CD14-positive monocyte (primary cell): ENCODE results near the gene TUBAL3. TPM values are rescaled to one million over a fixed set of nuclear protein-coding genes. Genes with fewer than 3 reads are reported as not detected.

ENCODE experiments used
- DNase-seq, 3 donors: peaks; one replicate each; pipeline ENCODE4 v3.0.0-alpha.2; 2011 to 2022
- H2AFZ ChIP-seq: 2 replicates; pipeline ENCODE4 v1.6.0; 2012; ENCODE audit warnings: mild to moderate bottlenecking, low read depth, low read length, inconsistent platforms; ENCODE audit not compliant: insufficient read depth, poor library complexity, severe bottlenecking
- H3K27ac ChIP-seq, 2 donors: 1 replicate in 1 of 2; 2 replicates in 1 of 2; pipeline ENCODE4 v1.5.1; 2012 to 2013; ENCODE audit warnings: low read length in 2 of 2, control low read depth in 1 of 2, inconsistent platforms in 1 of 2, low read depth in 1 of 2, mild to moderate bottlenecking in 1 of 2
- H3K27me3 ChIP-seq, 2 donors: one replicate each; pipeline versions ENCODE4 v1.6.0 to v1.6.1; 2011 to 2013; ENCODE audit warnings: low read length in 2 of 2; ENCODE audit not compliant: control insufficient read depth in 2 of 2, insufficient read depth in 2 of 2
- H3K36me3 ChIP-seq, 2 donors: replicated peaks in 1 of 2; 1 replicate in 1 of 2; 2 replicates in 1 of 2; pipeline versions ENCODE4 v1.5.1 to v1.6.1; 2012 to 2013; ENCODE audit warnings: low read length in 2 of 2, control low read depth in 1 of 2, inconsistent platforms in 1 of 2, mild to moderate bottlenecking in 1 of 2; ENCODE audit not compliant: insufficient read depth in 2 of 2, control insufficient read depth in 1 of 2
- H3K4me1 ChIP-seq, 2 donors: 1 replicate in 1 of 2; 2 replicates in 1 of 2; pipeline versions ENCODE4 v1.5.1 to v1.6.1; 2012 to 2013; ENCODE audit warnings: low read length in 2 of 2, control low read depth in 1 of 2, inconsistent platforms in 1 of 2, mild to moderate bottlenecking in 1 of 2, moderate library complexity in 1 of 2; ENCODE audit not compliant: insufficient read depth in 2 of 2, control insufficient read depth in 1 of 2
- H3K4me2 ChIP-seq: replicated peaks from 2 replicates; pipeline ENCODE3; 2012; ENCODE audit warnings: low read length, moderate library complexity, mild to moderate bottlenecking; ENCODE audit not compliant: poor library complexity, severe bottlenecking; ENCODE audit errors: extremely low read depth
- H3K4me3 ChIP-seq, 3 experiments: fragments of 200-600 bp in 1 of 3; sonication (generic) in 1 of 3; replicated peaks in 1 of 3; 1 replicate in 2 of 3; 2 replicates in 1 of 3; pipeline ENCODE4 v1.5.1; 2011 to 2013; ENCODE audit warnings: low read length in 3 of 3, mild to moderate bottlenecking in 3 of 3, control low read depth in 2 of 3, low read depth in 2 of 3, inconsistent platforms in 1 of 3, moderate library complexity in 1 of 3
- H3K79me2 ChIP-seq: 2 replicates; pipeline ENCODE4 v1.6.0; 2012; ENCODE audit warnings: mild to moderate bottlenecking, control low read depth, inconsistent platforms, low read length, moderate library complexity; ENCODE audit not compliant: insufficient read depth
- H3K9ac ChIP-seq: 2 replicates; pipeline ENCODE4 v1.6.0; 2017; ENCODE audit warnings: low read length, mild to moderate bottlenecking; ENCODE audit not compliant: insufficient read depth, poor library complexity, severe bottlenecking
- H3K9me3 ChIP-seq, 2 donors: replicated peaks in 1 of 2; 1 replicate in 1 of 2; 2 replicates in 1 of 2; pipeline versions ENCODE4 v1.5.1 to v1.6.1; 2012 to 2013; ENCODE audit warnings: low read length in 2 of 2, control low read depth in 1 of 2; ENCODE audit not compliant: control insufficient read depth in 1 of 2, insufficient read depth in 1 of 2
- H4K20me1 ChIP-seq: 2 replicates; pipeline ENCODE4 v1.6.0; 2012; ENCODE audit warnings: mild to moderate bottlenecking, low read length, control low read depth, moderate library complexity; ENCODE audit not compliant: insufficient read depth
- H3K27ac Mint-ChIP-seq, 7 donors: one replicate each; pipeline ENCODE4 v1.8.0; 2020; ENCODE audit warnings: mild to moderate bottlenecking in 7 of 7, mixed read lengths in 7 of 7, moderate library complexity in 6 of 7, inconsistent platforms in 2 of 7
- H3K27me3 Mint-ChIP-seq, 3 donors: one replicate each; pipeline ENCODE4 v1.8.0; 2021 to 2022; ENCODE audit warnings: low read depth in 3 of 3, mild to moderate bottlenecking in 3 of 3, mixed read lengths in 3 of 3, moderate library complexity in 3 of 3, inconsistent platforms in 1 of 3
- H3K36me3 Mint-ChIP-seq, 2 donors: one replicate each; pipeline ENCODE4 v1.8.0; 2020; ENCODE audit warnings: mixed read lengths in 2 of 2, inconsistent platforms in 1 of 2, mild to moderate bottlenecking in 1 of 2
- H3K4me1 Mint-ChIP-seq: one replicate; pipeline ENCODE4 v1.8.0; 2020; ENCODE audit warnings: mild to moderate bottlenecking, mixed read lengths
- H3K4me3 Mint-ChIP-seq, 2 donors: one replicate each; pipeline ENCODE4 v1.8.0; 2020; ENCODE audit warnings: mild to moderate bottlenecking in 2 of 2, mixed read lengths in 2 of 2, moderate library complexity in 1 of 2
- H3K9me3 Mint-ChIP-seq, 7 donors: one replicate each; pipeline ENCODE4 v1.8.0; 2020 to 2022; ENCODE audit warnings: mixed read lengths in 7 of 7, mild to moderate bottlenecking in 6 of 7, moderate library complexity in 6 of 7, inconsistent platforms in 2 of 7
- WGBS: methylation state at CpG from one replicate; pipeline ENCODE4 v1.1.5; 2013; ENCODE audit warnings: missing lambda C conversion rate; ENCODE audit not compliant: insufficient coverage; 5-methylcytosine and 5-hydroxymethylcytosine counted together
- intact Hi-C, 2 donors: fragments of 100-400 bp; cut with micrococcal nuclease; formaldehyde crosslinking; loops; one replicate each; pipeline versions ENCODE4 v1.15.0 to v1.15.1; 2023
- polyA plus RNA-seq, 3 donors: library from polyadenylated mRNA; depleted of rRNA in 1 of 3; unstranded in 2 of 3; stranded (reverse) in 1 of 3; fragments of 300-500 nt in 2 of 3; fragments of >200 nt in 1 of 3; fragmentation: Illumina TruSeq in 2 of 3; gene quantifications; 1 replicate in 2 of 3; 2 replicates in 1 of 3; pipeline ENCODE4 v1.2.3, GENCODE V29; 2012 to 2021
- TF ChIP-seq, protein P1 (sequence below): fragments of 200-600 bp; IDR thresholded peaks from one replicate; pipeline ENCODE4 v1.8.0; 2022; ENCODE audit warnings: antibody characterized with exemption, mild to moderate bottlenecking

Gene TUBAL3
- polyA plus RNA-seq, 3 donors, result not detected

DNA sequence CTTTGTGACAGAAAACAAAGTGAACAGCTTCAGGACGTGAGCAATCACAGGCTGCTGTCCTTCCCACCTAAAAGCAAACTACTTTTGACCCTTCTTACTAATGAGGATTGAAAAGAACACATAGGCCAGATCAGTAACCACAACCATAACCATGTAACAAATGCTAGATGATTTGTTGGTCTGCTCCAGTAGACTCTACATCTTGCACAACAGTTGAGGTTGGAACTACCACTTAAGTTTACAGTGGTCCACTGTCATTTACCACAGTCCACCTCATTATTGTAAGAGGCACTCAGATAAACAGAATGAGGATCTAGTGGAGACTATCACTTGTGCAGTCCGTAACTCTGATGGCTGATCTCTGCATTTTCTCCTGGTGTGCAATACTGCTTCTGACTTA lies 35.6 kb upstream of the TUBAL3 start:
- WGBS, result 100% methylated on average over 1 of the region's 2 CpGs
- TF ChIP-seq, protein P1, sequence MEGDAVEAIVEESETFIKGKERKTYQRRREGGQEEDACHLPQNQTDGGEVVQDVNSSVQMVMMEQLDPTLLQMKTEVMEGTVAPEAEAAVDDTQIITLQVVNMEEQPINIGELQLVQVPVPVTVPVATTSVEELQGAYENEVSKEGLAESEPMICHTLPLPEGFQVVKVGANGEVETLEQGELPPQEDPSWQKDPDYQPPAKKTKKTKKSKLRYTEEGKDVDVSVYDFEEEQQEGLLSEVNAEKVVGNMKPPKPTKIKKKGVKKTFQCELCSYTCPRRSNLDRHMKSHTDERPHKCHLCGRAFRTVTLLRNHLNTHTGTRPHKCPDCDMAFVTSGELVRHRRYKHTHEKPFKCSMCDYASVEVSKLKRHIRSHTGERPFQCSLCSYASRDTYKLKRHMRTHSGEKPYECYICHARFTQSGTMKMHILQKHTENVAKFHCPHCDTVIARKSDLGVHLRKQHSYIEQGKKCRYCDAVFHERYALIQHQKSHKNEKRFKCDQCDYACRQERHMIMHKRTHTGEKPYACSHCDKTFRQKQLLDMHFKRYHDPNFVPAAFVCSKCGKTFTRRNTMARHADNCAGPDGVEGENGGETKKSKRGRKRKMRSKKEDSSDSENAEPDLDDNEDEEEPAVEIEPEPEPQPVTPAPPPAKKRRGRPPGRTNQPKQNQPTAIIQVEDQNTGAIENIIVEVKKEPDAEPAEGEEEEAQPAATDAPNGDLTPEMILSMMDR, result no peak
- H3K9me3 ChIP-seq, result no peaks in the 10 kb centered on the region
- no peaks in the 10 kb centered on the region for H3K27me3 ChIP-seq
- no peaks in the 10 kb centered on the region for H3K4me1 ChIP-seq
- no peak overlapping the region for H3K27ac Mint-ChIP-seq
- H3K9me3 Mint-ChIP-seq, result no peaks in the 10 kb centered on the region
- no peaks in the 10 kb centered on the region for H3K4me1 Mint-ChIP-seq
- H4K20me1 ChIP-seq, result no peaks in the 10 kb centered on the region
- no peak overlapping the region for H3K27ac ChIP-seq
- no peak for DNase-seq
- no peak overlapping the region for H3K4me3 ChIP-seq
- H3K9ac ChIP-seq, result no peak overlapping the region
- peaks cover 2 to 4% of the 10 kb centered on the region in 2 donors for H3K36me3 Mint-ChIP-seq
- no peak overlapping the region for H3K4me2 ChIP-seq
- H2AFZ ChIP-seq, result no peak overlapping the region
- H3K79me2 ChIP-seq, result no peaks in the 10 kb centered on the region
- no peak overlapping the region for H3K4me3 Mint-ChIP-seq
- no peaks in the 10 kb centered on the region for H3K36me3 ChIP-seq
- H3K27me3 Mint-ChIP-seq, result no peaks in the 10 kb centered on the region
- intact Hi-C loops, result loop anchor here (5.0 kb wide), 2 partner anchors 182 to 187 kb away; no protein-coding TSS in a partner anchor

DNA sequence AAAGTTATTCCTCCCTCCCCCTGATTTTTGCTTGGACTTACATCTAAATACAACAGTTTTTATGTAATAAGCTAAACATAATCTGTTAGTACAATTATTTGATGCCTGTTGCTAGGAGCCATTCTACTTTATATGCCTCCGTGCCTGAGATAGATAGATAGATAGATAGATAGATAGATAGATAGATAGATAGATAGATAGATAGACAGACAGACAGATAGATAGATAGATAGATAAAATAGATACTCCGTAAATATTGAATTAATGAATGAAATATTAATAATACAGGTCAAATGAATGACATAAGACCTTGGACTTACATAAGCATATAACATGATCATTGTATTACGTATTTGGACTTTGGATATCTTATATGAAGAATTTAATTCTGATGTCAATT lies 30.7 kb upstream of the TUBAL3 start:
- H3K4me2 ChIP-seq, result no peak overlapping the region
- H3K9me3 ChIP-seq, result no peaks in the 10 kb centered on the region
- H3K4me3 Mint-ChIP-seq, result no peak overlapping the region
- H3K36me3 ChIP-seq, result peaks cover 0 to 6% of the 10 kb centered on the region in 2 donors
- H3K4me1 Mint-ChIP-seq, result peaks cover 3% of the 10 kb centered on the region
- no peaks in the 10 kb centered on the region for H3K27me3 Mint-ChIP-seq
- H3K27ac ChIP-seq, result no peak overlapping the region
- peaks cover 0 to 5% (median 3%) of the 10 kb centered on the region in 7 donors for H3K9me3 Mint-ChIP-seq
- H3K9ac ChIP-seq, result no peak overlapping the region
- intact Hi-C loops, result loop anchor here in 1 of 2 donors (10.0 kb wide), 1 partner anchor 621 kb away; no protein-coding TSS in a partner anchor
- no peak overlapping the region for H3K27ac Mint-ChIP-seq
- WGBS, result no CpG with 5 or more reads among the region's 3 CpGs
- no peak for DNase-seq
- H3K27me3 ChIP-seq, result no peaks in the 10 kb centered on the region
- no peaks in the 10 kb centered on the region for H3K4me1 ChIP-seq
- H4K20me1 ChIP-seq, result no peaks in the 10 kb centered on the region
- no peaks in the 10 kb centered on the region for H3K79me2 ChIP-seq
- no peak overlapping the region for H3K4me3 ChIP-seq
- H2AFZ ChIP-seq, result no peak overlapping the region
- peaks cover 11 to 13% of the 10 kb centered on the region in 2 donors for H3K36me3 Mint-ChIP-seq
- TF ChIP-seq, protein P1, result no peak
